Smooth muscle cell (in vitro differentiated cells): ENCODE measurements around the gene GSS. TPM values are rescaled to one million over a fixed set of nuclear protein-coding genes. Genes with fewer than 3 reads are reported as not detected.

ENCODE experiments used
- DNase-seq: peaks from one replicate; lab custom pipeline; 2025; ENCODE audit not compliant: unreplicated experiment; lab: John Stamatoyannopoulos, UW
- H2AFZ ChIP-seq: fragments of 200-600 bp; sonication (generic); 2 replicates; pipeline ENCODE4 v1.6.0; 2016; ENCODE audit warnings: antibody characterized with exemption, low read depth, mild to moderate bottlenecking
- H3F3A ChIP-seq: fragments of 200-600 bp; sonication (generic); 2 replicates; pipeline ENCODE4 v1.6.0; 2017; ENCODE audit warnings: antibody characterized with exemption, low read depth
- H3K27ac ChIP-seq: fragments of 200-600 bp; sonication (generic); 2 replicates; pipeline ENCODE4 v1.5.1; 2016; ENCODE audit warnings: low read depth, mild to moderate bottlenecking
- H3K27me3 ChIP-seq: fragments of 200-600 bp; sonication (generic); 2 replicates; pipeline ENCODE4 v1.6.1; 2016; ENCODE audit warnings: low read depth, mild to moderate bottlenecking
- H3K36me3 ChIP-seq: fragments of 200-600 bp; sonication (generic); 2 replicates; pipeline ENCODE4 v1.5.1; 2016; ENCODE audit warnings: low read depth
- H3K4me1 ChIP-seq: fragments of 200-600 bp; sonication (generic); 2 replicates; pipeline ENCODE4 v1.5.1; 2016; ENCODE audit warnings: low read depth
- H3K4me2 ChIP-seq: fragments of 200-600 bp; sonication (generic); 2 replicates; pipeline ENCODE4 v1.6.0; 2016; ENCODE audit warnings: mild to moderate bottlenecking
- H3K4me3 ChIP-seq: fragments of 200-600 bp; sonication (generic); 2 replicates; pipeline ENCODE4 v1.5.1; 2016; ENCODE audit warnings: mild to moderate bottlenecking
- H3K79me2 ChIP-seq: fragments of 200-600 bp; sonication (generic); 2 replicates; pipeline ENCODE4 v1.6.0; 2016; ENCODE audit warnings: low read depth, mild to moderate bottlenecking
- H3K9ac ChIP-seq: fragments of 200-600 bp; sonication (generic); 2 replicates; pipeline ENCODE4 v1.6.0; 2016; ENCODE audit warnings: low read depth
- H3K9me3 ChIP-seq: fragments of 200-600 bp; sonication (generic); replicated peaks from 2 replicates; pipeline ENCODE4 v1.5.1; 2016; ENCODE audit warnings: low read depth
- H4K20me1 ChIP-seq: fragments of 200-600 bp; sonication (generic); 2 replicates; pipeline ENCODE4 v1.6.0; 2016; ENCODE audit warnings: low read depth
- CTCF ChIP-seq: fragments of 200-600 bp; sonication (generic); IDR thresholded peaks from 2 replicates; pipeline ENCODE4 v1.5.1; 2017; ENCODE audit warnings: borderline replicate concordance, mild to moderate bottlenecking, antibody characterized with exemption; ENCODE audit not compliant: insufficient read depth, poor library complexity, severe bottlenecking
- WGBS: methylation state at CpG from one replicate; pipeline ENCODE4 v1.1.7; 2016; ENCODE audit warnings: low lambda C conversion rate; 5-methylcytosine and 5-hydroxymethylcytosine counted together
- polyA plus RNA-seq: library from polyadenylated mRNA; unstranded; fragments of >200 nt; fragmentation: Nextera tagmentation; extraction: Ambion mirVana; gene quantifications from 2 replicates; pipeline ENCODE4 v1.2.1, GENCODE V29; 2016
- total RNA-seq: library from RNA; depleted of rRNA; stranded (reverse); fragments of >200 nt; gene quantifications from 2 replicates; pipeline ENCODE4 v1.2.3, GENCODE V29; 2014

GSS gene
- total and polyA plus RNA-seq, 2 experiments from 2014 or later: 48.4 to 71.6 TPM

- Histone ChIP-seq H3K9ac (no peak overlapping the region), H3K4me2 (no peak overlapping the region), H3K9me3 (no peaks in the 10 kb centered on the region), H3K4me1 (no peaks in the 10 kb centered on the region), H4K20me1 (peaks cover 19% of the 10 kb centered on the region), H3F3A (no peaks in the 10 kb centered on the region), H3K27ac (no peak overlapping the region), H3K79me2 (no peaks in the 10 kb centered on the region), H3K4me3 (no peak overlapping the region), H3K27me3 (no peaks in the 10 kb centered on the region), H2AFZ (no peak overlapping the region), H3K36me3 (peaks cover 2% of the 10 kb centered on the region)
- 98% methylated on average over 17 of the region's 28 CpGs for WGBS
- DNase-seq: no peak
- no peak for TF ChIP-seq CTCF
Observed at GRCh38 chr20:35000922-35001595, 45.5 kb upstream of the GSS start.

DNA sequence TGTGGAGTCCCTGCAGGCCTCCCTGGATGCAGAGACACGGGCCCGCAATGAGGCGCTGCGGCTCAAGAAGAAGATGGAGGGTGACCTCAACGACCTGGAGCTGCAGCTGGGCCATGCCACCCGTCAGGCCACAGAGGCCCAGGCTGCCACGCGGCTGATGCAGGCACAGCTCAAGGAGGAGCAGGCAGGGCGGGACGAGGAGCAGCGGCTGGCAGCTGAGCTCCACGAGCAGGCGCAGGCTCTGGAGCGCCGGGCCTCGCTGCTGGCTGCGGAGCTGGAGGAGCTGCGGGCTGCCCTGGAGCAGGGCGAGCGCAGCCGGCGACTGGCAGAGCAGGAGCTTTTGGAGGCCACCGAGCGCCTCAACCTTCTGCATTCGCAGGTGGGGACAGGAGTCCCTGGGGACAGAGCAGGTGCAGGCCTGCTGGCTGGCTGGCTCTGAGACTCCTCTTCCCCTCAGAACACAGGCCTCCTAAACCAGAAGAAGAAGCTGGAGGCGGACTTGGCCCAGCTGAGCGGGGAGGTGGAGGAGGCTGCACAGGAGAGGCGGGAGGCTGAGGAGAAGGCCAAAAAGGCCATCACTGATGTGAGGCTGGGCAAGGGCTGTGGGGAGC, 44.8 kb upstream of the GSS start:
- Histone ChIP-seq H3K36me3 (no peaks in the 10 kb centered on the region), H3K4me2 (no peak overlapping the region), H3K9me3 (no peaks in the 10 kb centered on the region), H3K27ac (no peak overlapping the region), H3K4me1 (no peaks in the 10 kb centered on the region), H2AFZ (no peak overlapping the region), H3K9ac (no peak overlapping the region), H3K27me3 (no peaks in the 10 kb centered on the region), H3K4me3 (no peak overlapping the region), H4K20me1 (peaks cover 19% of the 10 kb centered on the region), H3F3A (no peaks in the 10 kb centered on the region), H3K79me2 (no peaks in the 10 kb centered on the region)
- DNase-seq: no peak
- WGBS: 98% methylated on average over 28 of the region's 28 CpGs
- no peak for TF ChIP-seq CTCF

DNA sequence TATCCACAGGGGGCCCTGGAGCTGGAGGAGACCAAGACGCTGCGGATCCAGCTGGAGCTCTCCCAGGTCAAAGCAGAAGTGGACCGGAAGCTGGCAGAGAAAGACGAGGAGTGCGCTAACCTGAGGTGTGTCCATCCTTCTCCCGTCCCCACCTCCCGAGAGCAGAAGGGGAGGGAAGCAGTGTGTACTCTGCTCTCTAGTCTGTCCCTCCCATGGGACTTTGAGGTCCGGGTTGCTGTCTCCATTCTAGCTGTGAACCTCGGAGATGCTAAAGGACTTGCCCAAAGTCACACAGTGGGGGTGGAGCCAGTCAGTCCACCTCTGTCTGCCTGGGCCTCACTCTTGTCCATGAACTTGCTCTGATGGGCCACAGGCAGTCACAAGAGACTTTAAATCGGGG, 44.2 kb upstream of the GSS start:
- Histone ChIP-seq H3K9me3 (no peaks in the 10 kb centered on the region), H3K4me1 (no peaks in the 10 kb centered on the region), H3K4me3 (no peak overlapping the region), H3K27me3 (no peaks in the 10 kb centered on the region), H3K27ac (no peak overlapping the region), H3K9ac (no peak overlapping the region), H3K4me2 (no peak overlapping the region), H3K36me3 (no peaks in the 10 kb centered on the region), H4K20me1 (peaks cover 19% of the 10 kb centered on the region), H2AFZ (no peak overlapping the region), H3F3A (no peaks in the 10 kb centered on the region), H3K79me2 (no peaks in the 10 kb centered on the region)
- TF ChIP-seq CTCF: no peak
- WGBS: over 99% methylated on average over 8 of the region's 10 CpGs
- no peak for DNase-seq
